HepG2 (cell line): ENCODE results near the gene RPTOR. TPM values are rescaled to one million over a fixed set of nuclear protein-coding genes. Genes with fewer than 3 reads are reported as not detected.

ENCODE experiments used
- AGO1 ChIP-seq: fragments of 200-400 bp; formaldehyde crosslinking; IDR thresholded peaks from 2 replicates; pipeline ENCODE4 v1.6.1; 2017; ENCODE audit warnings: mild to moderate bottlenecking, low read depth, low read length, moderate library complexity; ENCODE audit not compliant: poor library complexity, severe bottlenecking
- CEBPG ChIP-seq: IDR thresholded peaks from 2 replicates; pipeline ENCODE4 v1.6.1; 2016
- DNMT3B ChIP-seq: conservative IDR thresholded peaks from 2 replicates; pipeline ENCODE4 v1.6.1; 2016; ENCODE audit warnings: missing biosample characterization, control low read depth
- HMG20B ChIP-seq: conservative IDR thresholded peaks from 2 replicates; pipeline ENCODE4 v1.6.1; 2016; ENCODE audit warnings: missing genetic modification reagents, missing compliant biosample characterization
- MED13 ChIP-seq: sonication (generic); formaldehyde crosslinking; IDR thresholded peaks from 2 replicates; pipeline ENCODE4 v1.5.0; 2020; ENCODE audit warnings: missing genetic modification reagents
- MIER3 ChIP-seq: IDR thresholded peaks from 2 replicates; pipeline ENCODE4 v1.6.1; 2016; ENCODE audit warnings: missing compliant biosample characterization, borderline replicate concordance
- PHF20 ChIP-seq: sonication (generic); formaldehyde crosslinking; IDR thresholded peaks from 2 replicates; pipeline ENCODE4 v1.5.0; 2020; ENCODE audit warnings: mild to moderate bottlenecking, missing genetic modification reagents
- TMF1 ChIP-seq: sonication (generic); formaldehyde crosslinking; IDR thresholded peaks from 2 replicates; pipeline ENCODE4 v1.8.1; 2022; ENCODE audit warnings: low read depth, missing genetic modification reagents
- ZBTB7B ChIP-seq: sonication (generic); formaldehyde crosslinking; IDR thresholded peaks from 2 replicates; pipeline ENCODE4 v1.4.0; 2020; ENCODE audit warnings: missing genetic modification reagents
- ZNF530 ChIP-seq: sonication (generic); formaldehyde crosslinking; IDR thresholded peaks from 2 replicates; pipeline ENCODE4 v1.5.0; 2020; ENCODE audit warnings: low read depth, mild to moderate bottlenecking, missing genetic modification reagents
- polyA plus RNA-seq, 8 experiments: library from polyadenylated mRNA; depleted of rRNA in 3 of 8; stranded (reverse) in 7 of 8; unstranded in 1 of 8; fragments of >200 nt; fragmentation: Illumina TruSeq in 4 of 8; extraction: Trizol in 4 of 8; gene quantifications; 2 replicates each; pipeline versions ENCODE4 v1.2.1 to v1.2.3, GENCODE V29; 2011 to 2016; ENCODE audit warnings: low read depth in 4 of 8, missing spikeins in 1 of 8, mixed read lengths in 1 of 8; ENCODE audit not compliant: insufficient read depth in 1 of 8
- total RNA-seq, 5 experiments: library from RNA; depleted of rRNA; stranded (reverse); fragments of >200 nt; fragmentation: Illumina TruSeq; extraction: Trizol; gene quantifications; 2 replicates each; pipeline ENCODE4 v1.2.3, GENCODE V29; 2016; ENCODE audit warnings: low read depth in 1 of 5
- TF ChIP-seq, protein P1 (sequence below): sonication (generic); formaldehyde crosslinking; IDR thresholded peaks from 2 replicates; pipeline ENCODE4 v1.5.1; 2020; ENCODE audit warnings: mild to moderate bottlenecking, moderate library complexity, missing genetic modification reagents
- TF ChIP-seq, protein P2 (sequence below): IDR thresholded peaks from 2 replicates; pipeline ENCODE4 v1.6.1; 2018; ENCODE audit warnings: missing genetic modification reagents
- TF ChIP-seq, protein P3 (sequence below): sonication (generic); formaldehyde crosslinking; IDR thresholded peaks from 2 replicates; pipeline ENCODE4 v1.8.1; 2022; ENCODE audit warnings: low read depth, mild to moderate bottlenecking, missing genetic modification reagents
- TF ChIP-seq, protein P4 (sequence below): sonication (generic); formaldehyde crosslinking; IDR thresholded peaks from 2 replicates; pipeline ENCODE4 v1.4.0; 2020; ENCODE audit warnings: missing genetic modification reagents
- TF ChIP-seq, protein P5 (sequence below): sonication (generic); formaldehyde crosslinking; IDR thresholded peaks from 2 replicates; pipeline ENCODE4 v1.5.1; 2020; ENCODE audit warnings: mild to moderate bottlenecking, missing genetic modification reagents, moderate library complexity
- TF ChIP-seq, protein P6 (sequence below): sonication (generic); formaldehyde crosslinking; IDR thresholded peaks from 2 replicates; pipeline ENCODE4 v1.8.0; 2022; ENCODE audit warnings: missing genetic modification reagents, mild to moderate bottlenecking, borderline replicate concordance

RPTOR gene
- total and polyA plus RNA-seq, 2 of the 13 experiments (the other 11 are each of a cell fraction or from before 2014, with no cell fraction given) = 6.6 to 25.3 TPM

DNA sequence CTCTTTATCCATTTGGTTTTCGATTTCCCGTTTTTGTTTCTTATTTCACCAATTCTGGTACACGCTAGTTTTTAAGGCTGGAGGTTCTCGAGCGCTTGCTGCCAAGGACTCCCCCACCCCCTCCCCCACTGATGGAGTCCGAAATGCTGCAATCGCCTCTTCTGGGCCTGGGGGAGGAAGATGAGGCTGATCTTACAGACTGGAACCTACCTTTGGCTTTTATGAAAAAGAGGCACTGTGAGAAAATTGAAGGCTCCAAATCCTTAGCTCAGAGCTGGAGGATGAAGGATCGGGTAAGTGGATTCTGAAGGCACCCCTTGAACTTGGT is 825 bp downstream of the RPTOR start (continued):
- TF ChIP-seq, protein P1, sequence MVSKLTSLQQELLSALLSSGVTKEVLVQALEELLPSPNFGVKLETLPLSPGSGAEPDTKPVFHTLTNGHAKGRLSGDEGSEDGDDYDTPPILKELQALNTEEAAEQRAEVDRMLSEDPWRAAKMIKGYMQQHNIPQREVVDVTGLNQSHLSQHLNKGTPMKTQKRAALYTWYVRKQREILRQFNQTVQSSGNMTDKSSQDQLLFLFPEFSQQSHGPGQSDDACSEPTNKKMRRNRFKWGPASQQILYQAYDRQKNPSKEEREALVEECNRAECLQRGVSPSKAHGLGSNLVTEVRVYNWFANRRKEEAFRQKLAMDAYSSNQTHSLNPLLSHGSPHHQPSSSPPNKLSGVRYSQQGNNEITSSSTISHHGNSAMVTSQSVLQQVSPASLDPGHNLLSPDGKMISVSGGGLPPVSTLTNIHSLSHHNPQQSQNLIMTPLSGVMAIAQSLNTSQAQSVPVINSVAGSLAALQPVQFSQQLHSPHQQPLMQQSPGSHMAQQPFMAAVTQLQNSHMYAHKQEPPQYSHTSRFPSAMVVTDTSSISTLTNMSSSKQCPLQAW (CRISPR knock-in tag) = no peak
- TF ChIP-seq ZNF530 = no peak
- no peak for TF ChIP-seq AGO1
- TF ChIP-seq, protein P2, sequence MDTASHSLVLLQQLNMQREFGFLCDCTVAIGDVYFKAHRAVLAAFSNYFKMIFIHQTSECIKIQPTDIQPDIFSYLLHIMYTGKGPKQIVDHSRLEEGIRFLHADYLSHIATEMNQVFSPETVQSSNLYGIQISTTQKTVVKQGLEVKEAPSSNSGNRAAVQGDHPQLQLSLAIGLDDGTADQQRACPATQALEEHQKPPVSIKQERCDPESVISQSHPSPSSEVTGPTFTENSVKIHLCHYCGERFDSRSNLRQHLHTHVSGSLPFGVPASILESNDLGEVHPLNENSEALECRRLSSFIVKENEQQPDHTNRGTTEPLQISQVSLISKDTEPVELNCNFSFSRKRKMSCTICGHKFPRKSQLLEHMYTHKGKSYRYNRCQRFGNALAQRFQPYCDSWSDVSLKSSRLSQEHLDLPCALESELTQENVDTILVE (CRISPR knock-in tag) = no peak
- TF ChIP-seq ZBTB7B (CRISPR knock-in tag) = no peak
- 0 out of 2 replicates have a peak, but pooled peaks have one; percentile 24 for TF ChIP-seq CEBPG (CRISPR knock-in tag)
- TF ChIP-seq, protein P3, sequence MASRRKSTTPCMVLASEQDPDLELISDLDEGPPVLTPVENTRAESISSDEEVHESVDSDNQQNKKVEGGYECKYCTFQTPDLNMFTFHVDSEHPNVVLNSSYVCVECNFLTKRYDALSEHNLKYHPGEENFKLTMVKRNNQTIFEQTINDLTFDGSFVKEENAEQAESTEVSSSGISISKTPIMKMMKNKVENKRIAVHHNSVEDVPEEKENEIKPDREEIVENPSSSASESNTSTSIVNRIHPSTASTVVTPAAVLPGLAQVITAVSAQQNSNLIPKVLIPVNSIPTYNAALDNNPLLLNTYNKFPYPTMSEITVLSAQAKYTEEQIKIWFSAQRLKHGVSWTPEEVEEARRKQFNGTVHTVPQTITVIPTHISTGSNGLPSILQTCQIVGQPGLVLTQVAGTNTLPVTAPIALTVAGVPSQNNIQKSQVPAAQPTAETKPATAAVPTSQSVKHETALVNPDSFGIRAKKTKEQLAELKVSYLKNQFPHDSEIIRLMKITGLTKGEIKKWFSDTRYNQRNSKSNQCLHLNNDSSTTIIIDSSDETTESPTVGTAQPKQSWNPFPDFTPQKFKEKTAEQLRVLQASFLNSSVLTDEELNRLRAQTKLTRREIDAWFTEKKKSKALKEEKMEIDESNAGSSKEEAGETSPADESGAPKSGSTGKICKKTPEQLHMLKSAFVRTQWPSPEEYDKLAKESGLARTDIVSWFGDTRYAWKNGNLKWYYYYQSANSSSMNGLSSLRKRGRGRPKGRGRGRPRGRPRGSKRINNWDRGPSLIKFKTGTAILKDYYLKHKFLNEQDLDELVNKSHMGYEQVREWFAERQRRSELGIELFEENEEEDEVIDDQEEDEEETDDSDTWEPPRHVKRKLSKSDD (CRISPR knock-in tag) = 0 out of 2 replicates have a peak, but pooled peaks have one; percentile 4
- TF ChIP-seq TMF1 (CRISPR knock-in tag) = 0 out of 2 replicates have a peak, but pooled peaks have one; percentile 19
- TF ChIP-seq MIER3 = no peak
- no peak for TF ChIP-seq PHF20 (CRISPR knock-in tag)
- no peak for TF ChIP-seq DNMT3B (CRISPR knock-in tag)
- TF ChIP-seq, protein P4, sequence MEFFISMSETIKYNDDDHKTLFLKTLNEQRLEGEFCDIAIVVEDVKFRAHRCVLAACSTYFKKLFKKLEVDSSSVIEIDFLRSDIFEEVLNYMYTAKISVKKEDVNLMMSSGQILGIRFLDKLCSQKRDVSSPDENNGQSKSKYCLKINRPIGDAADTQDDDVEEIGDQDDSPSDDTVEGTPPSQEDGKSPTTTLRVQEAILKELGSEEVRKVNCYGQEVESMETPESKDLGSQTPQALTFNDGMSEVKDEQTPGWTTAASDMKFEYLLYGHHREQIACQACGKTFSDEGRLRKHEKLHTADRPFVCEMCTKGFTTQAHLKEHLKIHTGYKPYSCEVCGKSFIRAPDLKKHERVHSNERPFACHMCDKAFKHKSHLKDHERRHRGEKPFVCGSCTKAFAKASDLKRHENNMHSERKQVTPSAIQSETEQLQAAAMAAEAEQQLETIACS (CRISPR knock-in tag) = no peak
- TF ChIP-seq, protein P5, sequence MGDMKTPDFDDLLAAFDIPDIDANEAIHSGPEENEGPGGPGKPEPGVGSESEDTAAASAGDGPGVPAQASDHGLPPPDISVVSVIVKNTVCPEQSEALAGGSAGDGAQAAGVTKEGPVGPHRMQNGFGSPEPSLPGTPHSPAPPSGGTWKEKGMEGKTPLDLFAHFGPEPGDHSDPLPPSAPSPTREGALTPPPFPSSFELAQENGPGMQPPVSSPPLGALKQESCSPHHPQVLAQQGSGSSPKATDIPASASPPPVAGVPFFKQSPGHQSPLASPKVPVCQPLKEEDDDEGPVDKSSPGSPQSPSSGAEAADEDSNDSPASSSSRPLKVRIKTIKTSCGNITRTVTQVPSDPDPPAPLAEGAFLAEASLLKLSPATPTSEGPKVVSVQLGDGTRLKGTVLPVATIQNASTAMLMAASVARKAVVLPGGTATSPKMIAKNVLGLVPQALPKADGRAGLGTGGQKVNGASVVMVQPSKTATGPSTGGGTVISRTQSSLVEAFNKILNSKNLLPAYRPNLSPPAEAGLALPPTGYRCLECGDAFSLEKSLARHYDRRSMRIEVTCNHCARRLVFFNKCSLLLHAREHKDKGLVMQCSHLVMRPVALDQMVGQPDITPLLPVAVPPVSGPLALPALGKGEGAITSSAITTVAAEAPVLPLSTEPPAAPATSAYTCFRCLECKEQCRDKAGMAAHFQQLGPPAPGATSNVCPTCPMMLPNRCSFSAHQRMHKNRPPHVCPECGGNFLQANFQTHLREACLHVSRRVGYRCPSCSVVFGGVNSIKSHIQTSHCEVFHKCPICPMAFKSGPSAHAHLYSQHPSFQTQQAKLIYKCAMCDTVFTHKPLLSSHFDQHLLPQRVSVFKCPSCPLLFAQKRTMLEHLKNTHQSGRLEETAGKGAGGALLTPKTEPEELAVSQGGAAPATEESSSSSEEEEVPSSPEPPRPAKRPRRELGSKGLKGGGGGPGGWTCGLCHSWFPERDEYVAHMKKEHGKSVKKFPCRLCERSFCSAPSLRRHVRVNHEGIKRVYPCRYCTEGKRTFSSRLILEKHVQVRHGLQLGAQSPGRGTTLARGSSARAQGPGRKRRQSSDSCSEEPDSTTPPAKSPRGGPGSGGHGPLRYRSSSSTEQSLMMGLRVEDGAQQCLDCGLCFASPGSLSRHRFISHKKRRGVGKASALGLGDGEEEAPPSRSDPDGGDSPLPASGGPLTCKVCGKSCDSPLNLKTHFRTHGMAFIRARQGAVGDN (CRISPR knock-in tag) = no peak
- no peak for TF ChIP-seq HMG20B (CRISPR knock-in tag)
- TF ChIP-seq MED13 = 0 out of 2 replicates have a peak, but pooled peaks have one; percentile 13
- TF ChIP-seq, protein P6, sequence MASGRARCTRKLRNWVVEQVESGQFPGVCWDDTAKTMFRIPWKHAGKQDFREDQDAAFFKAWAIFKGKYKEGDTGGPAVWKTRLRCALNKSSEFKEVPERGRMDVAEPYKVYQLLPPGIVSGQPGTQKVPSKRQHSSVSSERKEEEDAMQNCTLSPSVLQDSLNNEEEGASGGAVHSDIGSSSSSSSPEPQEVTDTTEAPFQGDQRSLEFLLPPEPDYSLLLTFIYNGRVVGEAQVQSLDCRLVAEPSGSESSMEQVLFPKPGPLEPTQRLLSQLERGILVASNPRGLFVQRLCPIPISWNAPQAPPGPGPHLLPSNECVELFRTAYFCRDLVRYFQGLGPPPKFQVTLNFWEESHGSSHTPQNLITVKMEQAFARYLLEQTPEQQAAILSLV (CRISPR knock-in tag) = no peak
